CD4-positive, alpha-beta T cell treated with Interleukin-6 for 4 hours (primary cell): ENCODE results near the gene SLC16A6.
"Not testable (repeated sequence)": the region's sequence is repeated elsewhere in the genome, so short reads cannot be mapped to it uniquely, and the experiment has no call there.

ENCODE experiments used
- DNase-seq: peaks from one replicate; pipeline ENCODE4 v3.0.0-alpha.2; 2020; ENCODE audit warnings: mixed read lengths

Gene SLC16A6

DNA sequence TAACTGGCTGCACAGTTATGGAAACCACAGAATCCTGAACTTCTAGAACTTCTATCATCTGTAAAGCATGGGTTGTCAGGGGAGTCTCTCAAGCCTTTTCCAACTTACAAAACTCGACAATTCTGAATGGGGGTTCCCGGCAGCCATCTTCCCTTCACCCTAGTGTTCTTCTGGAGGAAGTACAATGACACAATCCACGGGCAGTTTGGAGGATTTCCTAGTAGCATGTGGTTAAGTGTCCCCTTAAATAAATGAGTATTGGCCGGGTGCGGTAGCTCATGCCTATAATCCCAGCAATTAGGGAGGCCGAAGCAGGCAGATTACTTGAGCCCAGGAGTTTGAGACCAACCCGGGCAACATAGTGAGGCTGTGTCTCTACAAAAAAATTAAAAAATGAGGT lies 2.1 kb downstream of the SLC16A6 start:
- DNase-seq = peak; percentile 5

DNA sequence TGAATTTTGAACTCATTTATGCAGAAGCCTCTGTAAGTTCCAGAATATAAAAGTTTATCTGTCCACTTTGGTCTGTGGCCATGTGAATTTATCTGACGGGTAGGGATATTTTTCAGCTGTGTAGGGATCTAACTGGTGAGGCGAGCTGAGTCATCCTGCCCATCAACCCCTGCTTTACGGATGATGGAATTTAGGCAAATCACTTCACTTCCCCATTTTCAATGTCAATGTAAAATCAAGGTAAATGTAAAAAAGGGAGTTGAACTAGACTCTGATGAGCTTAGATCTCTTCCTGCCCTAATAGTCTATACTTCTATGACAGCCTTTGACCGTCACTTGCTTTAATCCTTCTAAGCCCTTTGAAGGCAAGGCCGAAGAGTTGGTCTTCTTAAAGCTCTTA lies 2.6 kb downstream of the SLC16A6 start:
- DNase-seq = no peak

DNA sequence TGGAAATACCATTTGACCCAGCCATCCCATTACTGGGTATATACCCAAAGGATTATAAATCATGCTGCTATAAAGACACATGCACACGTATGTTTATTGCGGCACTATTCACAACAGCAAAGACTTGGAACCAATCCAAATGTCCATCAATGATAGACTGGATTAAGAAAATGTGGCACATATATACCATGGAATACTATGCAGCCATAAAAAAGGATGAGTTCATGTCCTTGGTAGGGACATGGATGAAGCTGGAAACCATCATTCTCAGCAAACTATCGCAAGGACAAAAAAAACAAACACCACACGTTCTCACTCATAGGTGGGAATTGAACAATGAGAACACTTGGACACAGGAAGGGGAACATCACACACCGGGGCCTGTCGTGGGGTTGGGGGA lies 9.0 kb downstream of the SLC16A6 start:
- not testable (repeated sequence) for DNase-seq

DNA sequence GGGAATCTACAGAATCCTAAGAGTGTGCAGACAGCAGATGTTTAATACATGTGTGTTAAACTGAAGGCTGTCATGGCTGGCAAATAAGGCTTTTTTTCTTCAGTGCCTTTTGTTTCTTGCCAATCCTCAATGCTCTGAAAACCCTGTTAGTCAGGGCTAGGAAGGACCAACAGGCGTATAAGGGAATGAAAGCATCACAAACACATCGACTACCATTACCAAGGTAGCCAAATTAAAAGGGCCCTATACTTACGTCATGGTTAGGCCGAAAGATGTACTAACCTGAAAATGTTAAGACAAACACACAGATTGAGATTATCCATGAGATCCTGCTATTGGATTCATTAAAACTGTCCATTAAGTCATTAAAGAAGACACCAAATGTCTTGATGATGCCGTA lies 13.1 kb downstream of the SLC16A6 start:
- DNase-seq = no peak

DNA sequence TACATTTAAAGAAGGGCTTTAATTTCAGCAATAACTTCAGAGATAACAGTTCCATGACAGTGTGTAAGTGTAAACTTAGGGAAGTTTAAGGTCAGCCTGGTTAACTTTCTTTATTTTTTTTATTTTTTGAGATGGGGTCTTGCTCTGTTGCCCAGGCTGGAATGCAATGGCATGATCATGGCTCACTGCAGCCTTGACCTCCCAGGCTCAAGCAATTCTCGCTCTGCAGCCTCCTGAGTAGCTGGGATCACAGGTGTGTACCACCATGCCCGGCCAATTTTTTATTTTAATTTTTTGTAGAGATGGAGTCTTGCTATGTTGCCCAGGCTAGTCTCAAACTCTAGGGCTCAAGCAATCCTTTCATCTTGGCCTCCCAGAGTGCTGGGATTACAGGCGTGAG lies 14.6 kb downstream of the SLC16A6 start:
- not testable (repeated sequence) for DNase-seq

DNA sequence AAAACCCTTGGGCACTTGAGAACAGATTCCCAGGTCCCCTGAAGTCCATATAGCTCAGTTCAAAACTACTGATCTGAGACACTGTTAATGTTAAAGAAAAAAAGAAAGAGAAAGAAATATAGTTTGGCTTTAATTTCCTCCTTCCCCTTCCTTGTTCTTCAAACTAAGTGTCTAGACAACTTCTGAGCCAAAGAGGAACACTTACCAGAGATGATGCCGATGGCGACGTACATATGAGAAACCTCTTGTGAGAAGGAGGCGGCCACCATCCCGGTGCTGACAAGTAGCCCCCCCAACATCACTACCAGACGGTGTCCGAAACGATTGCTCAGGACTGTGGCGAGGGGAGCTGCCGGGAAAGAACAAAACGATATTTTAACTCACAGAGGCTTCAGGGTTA lies 17.2 kb downstream of the SLC16A6 start:
- no peak for DNase-seq

DNA sequence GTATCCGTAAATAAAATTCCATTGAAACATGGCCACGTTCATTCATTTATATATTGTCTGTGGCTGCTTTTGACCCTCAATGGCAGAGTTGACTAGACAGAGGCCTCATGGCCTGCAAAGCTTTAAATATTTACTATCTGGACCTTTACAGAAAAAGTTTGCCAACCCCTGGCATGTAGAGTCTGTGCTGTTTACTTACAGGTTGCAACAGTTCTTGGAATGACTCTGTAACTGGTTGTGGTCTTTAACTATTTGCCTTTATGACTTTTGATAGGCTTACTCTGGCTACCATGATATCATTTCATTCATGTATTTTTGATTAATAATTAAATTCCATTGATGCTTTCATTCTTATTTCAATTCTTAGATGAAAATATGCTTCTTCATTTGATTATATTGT lies 25.1 kb downstream of the SLC16A6 start:
- not testable (repeated sequence) for DNase-seq

DNA sequence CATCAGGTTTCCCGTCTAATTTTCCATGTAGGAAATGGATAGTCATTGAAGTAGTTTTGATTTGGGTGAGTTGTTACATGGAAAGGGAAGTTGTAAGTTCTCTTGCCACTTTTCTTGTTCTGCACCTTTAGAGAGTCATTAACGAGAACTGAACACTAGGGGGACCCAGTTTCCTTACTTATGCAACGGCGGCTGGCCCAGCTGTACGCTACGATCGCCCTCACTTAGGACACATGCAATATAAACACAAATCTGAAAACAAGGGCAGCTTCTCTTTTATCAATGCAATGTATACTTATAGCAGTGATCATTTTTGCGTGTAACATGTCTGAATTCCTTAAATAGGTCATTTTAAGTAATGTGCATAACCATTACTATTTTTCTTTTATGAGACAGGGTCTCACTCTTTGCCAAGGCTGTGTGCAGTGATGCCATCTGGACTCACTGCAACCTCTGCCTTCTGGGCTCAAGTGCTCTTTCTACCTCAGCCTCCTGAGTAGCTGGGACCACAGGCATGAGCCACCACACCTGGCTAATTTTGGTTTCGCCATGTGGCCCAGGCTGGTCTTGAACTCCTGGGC lies 27.7 kb downstream of the SLC16A6 start:
- DNase-seq = peak; percentile 9

DNA sequence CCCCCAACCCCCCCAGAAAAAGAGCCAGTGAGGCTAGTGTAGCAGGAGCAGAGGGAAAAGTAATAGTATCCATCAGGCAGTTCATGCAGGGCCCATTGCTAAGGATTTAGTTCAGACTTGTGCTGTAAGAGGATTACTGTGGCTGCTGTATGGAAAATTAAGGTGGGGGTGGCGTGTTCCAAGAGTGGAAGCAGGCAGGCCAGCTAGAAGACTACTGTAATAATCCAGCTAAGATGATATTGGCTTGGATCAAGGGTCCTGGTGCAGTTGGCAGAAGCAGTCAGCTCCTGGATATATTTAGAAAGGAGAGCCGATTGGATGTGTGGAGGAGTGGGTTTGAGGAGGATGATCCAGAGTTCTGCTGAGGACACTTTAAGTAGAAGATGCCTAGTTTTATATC lies 28.5 kb downstream of the SLC16A6 start:
- DNase-seq = not testable (repeated sequence)

DNA sequence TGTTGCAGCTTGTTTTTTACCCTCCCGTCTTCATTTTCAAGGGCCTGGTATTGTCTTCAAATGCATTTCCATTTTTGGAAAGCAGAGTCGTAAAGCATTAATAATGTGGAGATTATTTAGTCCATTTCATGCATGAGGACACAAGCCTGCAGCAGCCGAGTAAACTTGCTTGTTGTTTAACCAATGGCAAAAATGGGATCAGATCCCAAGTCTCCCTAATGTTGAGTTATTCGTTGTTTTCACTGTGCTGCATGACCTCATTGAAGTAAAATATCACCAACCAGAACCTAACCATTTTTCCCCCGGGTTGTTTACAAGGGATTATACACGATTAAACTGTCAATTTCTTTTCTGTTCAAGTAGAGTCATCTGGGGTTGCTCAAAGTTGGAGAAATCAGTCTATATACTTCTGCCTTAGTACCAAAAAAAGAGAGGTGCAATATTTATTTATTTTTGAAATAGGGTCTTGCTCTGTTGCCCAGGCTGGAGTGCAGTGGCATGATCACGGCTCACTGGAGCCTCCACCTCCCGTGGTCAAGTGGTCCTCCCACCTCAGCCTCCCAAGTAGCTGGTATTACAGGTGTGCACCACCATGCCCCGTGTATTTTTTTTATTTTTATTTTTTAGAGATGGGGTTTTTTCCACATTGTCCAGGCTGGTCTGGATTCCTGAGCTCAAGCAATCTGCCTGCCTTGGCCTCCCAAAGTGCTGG lies 30.7 kb downstream of the SLC16A6 start:
- DNase-seq = no peak

DNA sequence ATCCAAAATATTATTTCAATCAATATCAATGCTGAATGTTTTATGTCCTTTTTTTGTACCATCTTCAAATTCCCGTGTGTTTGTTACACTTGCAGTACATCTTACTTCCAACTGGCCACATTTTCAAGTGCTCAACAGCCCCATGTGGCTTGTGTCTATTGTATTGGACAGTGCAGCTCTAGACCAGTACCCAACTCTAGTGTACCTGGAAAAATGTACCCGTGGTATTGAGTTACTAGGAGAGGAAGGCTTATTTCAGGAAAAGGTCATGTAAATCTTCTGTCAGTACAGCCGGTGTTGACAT lies 31.3 kb downstream of the SLC16A6 start:
- DNase-seq = not testable (repeated sequence)

DNA sequence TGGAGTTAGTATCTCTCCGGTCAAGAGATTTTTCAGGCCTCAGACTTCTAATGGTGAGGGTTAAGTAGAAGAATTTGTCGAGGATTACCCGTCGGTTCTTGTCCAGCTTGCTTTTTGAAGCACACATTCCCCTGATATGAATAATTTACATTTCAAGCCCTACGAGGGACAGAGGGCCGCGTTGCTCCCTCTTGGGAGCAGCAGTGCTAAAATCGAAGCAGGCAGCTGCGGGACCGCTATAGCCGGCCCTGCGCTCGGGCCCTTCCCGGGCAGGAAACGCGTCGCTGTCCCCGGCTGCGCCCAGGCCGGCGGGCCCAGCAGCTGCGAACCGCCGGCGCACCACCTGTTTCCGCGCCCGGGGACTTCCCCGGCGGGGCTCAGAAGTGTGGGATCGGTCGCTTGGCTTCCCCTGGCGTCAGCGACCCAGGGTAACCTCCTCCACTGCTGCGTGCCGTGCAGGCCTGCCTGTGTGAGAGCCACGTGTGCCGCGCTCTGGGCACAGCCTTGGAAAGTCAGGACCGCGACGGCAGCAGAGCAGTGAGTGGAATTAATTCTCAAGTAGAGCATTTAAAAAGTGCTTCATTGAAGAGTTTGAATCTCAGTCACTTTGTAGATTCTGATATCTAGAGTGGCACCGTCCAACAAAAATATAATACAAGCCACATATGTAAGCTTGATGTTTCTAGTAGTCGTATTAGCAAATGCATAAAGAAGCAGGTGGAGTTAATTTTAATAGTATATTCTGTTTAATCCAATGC lies 31.9 kb downstream of the SLC16A6 start:
- DNase-seq = peak; percentile 80

DNA sequence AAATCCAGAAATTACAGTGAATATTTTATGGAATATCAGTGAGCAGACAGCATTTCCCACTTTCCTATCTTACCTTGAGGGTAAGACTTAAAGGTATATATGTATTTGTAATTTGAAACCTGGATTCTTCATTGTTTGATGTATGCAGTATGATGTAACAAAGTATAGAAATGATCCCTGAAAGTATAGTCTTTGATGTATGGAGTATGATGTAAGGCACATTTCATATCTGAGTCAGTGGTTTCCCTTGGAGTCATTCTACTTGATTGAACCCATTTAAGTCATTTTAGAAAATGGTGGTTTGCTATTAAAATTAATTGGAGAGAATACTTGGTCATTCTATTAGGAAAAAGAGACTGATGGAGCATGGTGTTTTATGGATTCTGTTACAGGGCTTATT lies 33.0 kb downstream of the SLC16A6 start:
- no peak for DNase-seq

DNA sequence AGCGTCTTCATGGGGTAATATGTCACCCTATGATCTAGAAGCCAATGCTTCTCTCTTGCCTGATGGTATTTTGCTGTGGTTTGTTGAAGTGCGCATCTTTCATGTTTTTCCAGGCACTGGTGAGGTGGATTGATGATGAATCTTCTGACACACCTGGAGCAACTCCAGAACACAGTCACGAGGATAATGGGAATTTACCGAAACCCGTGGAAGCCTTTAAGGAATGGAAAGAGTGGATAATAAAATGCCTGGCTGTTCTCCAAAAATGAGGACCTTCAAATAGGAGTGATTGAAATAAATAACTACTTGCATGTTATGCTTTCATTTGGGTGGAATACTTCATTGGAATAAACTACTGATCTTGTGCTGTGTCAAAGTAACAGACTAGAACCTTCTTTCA lies 34.2 kb downstream of the SLC16A6 start:
- not testable (repeated sequence) for DNase-seq

DNA sequence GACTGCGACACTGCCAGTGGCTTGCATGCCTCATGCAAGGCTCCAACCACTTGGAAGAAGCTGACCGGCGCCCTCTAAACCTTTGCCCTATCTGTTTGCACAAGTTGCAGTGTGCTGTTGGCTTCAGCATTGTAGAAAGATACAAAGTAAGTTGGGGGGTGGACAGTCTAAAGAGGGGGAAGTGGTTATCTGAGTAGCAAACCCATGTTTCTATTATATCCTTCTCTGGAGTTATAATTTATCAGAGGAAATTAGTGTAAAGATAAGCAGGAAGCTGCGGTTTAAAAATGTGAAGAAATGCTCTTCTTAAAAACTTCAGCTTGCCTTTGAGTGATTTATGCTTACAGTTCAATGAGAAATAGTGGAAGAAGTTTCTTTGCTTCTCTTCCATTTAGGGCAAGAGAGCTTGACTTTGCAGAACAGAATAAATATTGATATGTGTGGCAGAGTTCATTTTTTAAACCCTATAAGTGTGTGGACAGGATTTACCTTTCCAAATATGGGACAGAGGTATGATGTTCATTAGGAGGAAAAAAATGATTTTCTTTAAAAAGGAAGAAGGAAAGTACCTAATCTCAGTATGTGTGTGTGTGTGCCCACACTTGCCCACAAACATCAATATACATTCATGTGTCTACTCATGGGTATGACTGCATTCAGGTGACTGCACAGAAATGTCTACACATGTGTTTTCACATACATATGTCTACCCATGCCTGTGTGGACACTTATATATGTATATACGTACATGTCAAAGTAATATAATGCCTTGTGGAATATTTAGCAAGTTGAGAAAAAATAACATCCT lies 35.0 kb downstream of the SLC16A6 start:
- no peak for DNase-seq

DNA sequence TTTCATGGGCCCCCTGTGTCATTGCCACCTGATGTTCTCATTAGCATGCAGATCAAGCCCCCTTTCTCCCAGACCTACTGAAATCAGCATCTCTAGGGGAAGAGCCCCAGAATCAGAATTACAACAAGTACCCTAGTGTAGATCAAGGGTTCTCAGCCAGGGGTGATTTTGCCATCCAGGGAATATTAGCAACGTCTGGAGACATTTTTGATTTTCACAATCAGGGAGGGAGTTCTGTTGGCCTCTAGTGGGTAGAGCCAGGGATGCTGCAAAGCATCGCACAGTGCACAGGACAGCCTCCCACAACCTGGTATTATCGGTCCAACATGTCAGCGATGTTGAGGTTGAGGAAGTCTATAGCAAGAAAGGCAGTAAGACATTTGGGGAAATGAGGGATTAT lies 35.8 kb downstream of the SLC16A6 start:
- no peak for DNase-seq

DNA sequence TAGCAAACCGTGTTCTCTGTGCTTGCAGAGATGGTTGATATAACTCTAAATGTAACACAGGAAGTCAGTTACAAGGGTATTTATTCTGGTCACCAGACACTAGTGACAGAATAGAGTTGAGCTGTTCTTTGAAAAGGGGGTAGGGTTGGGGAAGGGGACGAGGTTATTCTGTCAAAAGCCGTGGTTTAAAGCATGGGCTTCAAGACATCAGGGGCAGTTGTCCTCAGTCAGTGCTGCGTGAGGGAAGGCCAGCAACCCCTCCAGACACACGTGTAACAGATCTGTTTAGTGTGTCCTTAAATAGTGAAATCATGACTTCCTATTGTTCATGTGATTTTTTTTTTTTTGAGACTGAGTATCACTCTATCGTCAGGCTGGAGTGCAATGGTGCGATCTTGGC lies 37.5 kb downstream of the SLC16A6 start:
- DNase-seq = not testable (repeated sequence)

DNA sequence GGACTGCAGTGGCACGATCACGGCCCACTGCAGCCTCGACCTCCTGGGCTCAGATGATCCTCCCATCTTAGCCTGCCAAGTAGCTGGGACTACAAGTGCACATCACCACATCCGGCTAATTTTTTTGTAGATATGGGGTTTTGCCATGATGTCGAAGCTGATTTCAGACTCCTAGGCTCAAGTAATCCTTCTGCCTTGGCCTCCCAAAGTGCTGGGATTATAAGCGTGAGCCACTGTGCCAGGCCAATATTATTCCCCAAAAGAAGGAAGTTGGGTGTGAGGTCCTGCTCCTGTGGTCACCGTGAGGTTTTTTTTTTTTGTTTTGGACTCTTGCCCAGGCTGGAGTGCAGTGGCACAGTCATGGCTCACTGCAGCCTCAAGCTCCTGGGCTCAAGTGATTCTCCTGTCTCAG lies 41.6 kb downstream of the SLC16A6 start:
- DNase-seq = no peak

DNA sequence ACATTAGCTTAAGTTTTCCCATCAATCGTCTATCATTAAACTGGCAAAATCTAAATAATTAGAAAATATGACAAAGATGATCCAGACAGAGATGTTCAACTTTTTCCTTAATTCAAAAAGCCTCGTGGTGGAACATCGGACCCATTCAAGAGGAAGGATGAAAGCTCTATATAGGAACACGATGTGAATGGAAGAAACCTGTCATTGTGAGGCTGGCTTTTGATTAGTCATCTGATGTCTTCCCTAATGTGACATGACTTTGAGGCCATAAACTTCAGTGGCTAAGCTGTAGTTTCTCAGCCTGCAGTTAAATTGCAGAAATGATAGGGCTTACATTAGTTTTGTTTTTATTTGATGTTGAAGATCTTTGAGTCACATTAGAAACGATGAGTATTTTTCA lies 42.0 kb downstream of the SLC16A6 start:
- DNase-seq = no peak

DNA sequence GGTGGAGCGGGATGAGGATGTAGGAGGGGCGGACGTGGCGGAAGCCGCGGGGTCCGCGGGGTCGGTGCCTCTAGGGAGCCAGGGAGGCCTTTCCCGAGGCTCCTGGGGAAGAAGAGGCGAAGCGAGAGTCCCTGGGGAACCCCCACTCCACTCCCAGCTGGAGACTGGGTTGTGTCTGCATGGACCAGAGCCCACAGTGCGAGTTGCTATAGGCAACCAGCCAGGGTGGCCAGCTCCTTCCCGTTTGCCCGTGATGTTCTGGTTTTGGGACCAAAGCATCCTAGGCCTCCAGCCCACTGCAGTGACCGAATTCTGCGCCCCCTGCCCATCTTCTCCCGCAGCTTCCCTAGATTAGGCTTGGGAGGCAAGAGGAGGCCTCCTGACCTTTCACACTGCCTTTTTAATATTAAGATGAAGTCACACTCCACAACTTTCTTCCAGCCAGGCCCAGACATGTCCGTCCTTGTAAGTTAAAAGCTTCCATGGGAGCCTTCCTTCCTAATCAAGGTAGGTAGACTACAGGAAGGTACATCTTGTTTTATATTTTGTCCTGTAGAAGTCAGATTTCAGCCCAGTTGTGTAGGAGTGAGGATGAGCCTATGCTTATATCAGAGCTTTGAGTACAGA lies 42.6 kb downstream of the SLC16A6 start:
- DNase-seq = no peak

DNA sequence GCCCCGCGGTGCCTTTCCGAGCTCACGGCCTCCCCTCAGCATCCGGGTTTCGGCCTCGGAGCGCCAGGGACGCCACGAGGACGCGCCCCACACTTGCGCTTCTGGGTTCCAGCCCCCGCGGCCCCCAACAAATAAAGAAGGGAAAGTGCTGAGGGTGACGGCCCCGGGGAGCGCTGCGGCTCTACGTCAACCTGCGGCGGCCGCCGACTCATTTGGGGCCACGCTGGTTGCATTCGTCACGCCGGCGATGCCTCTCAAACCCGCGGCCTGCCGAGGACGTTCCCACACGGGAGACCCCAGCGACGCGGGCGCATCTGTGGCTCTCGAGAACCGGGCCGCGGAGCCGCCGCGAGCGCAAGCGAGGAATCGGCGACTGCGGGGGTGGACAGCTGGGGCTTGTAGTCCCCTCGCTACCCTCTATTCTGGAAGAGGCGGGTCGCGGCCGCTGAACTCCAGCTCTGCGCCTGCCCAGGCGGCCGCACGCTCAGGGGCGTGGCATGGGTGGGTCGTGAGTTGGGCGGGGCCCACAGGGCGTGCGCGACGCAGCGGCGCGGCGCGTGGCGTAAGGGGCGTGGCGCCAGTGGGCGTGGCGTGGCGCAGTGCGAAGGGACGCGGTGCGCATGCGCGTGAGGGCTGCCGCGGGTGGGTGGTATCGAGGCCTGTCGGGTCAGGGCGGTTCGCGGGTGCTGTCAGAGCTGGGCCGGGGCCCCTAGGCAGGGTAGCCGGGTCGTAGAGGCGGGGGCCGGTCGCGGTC lies 43.3 kb downstream of the SLC16A6 start, which contains the start of gene AMZ2:
Gene AMZ2, plus strand, starts transcription at position 599 of the 754 bp plus-strand sequence. CDS start 2,145 bp downstream, outside the sequence.
- DNase-seq = peak; percentile 95
